Left lobe of liver (tissue), 2 donors: ENCODE measurements around the gene DMXL1. TPM values are rescaled to one million over a fixed set of nuclear protein-coding genes. Genes with fewer than 3 reads are reported as not detected.

Source experiments
- ATAC-seq: fragments of 200-7000 bp; cut with Tn5 transposase; one replicate; pipeline ENCODE4 v1.9.1; 2020; ENCODE audit warnings: mild to moderate bottlenecking, moderate library complexity
- DNase-seq: peaks from one replicate; pipeline ENCODE4 v3.0.0-alpha.2; 2020; ENCODE audit warnings: low spot score
- total RNA-seq: library from RNA; stranded (reverse); gene quantifications from one replicate; pipeline ENCODE4 v1.2.1, GENCODE V29; 2021
- donor health status: DM: no; HTN: no; CAD: no; lungs with moderate emphysema.
- donor health status: DM: no; HTN: yes; CAD: no.

The DMXL1 gene
- total RNA-seq, 1 donor from 2014 or later: 21.5 TPM

DNA sequence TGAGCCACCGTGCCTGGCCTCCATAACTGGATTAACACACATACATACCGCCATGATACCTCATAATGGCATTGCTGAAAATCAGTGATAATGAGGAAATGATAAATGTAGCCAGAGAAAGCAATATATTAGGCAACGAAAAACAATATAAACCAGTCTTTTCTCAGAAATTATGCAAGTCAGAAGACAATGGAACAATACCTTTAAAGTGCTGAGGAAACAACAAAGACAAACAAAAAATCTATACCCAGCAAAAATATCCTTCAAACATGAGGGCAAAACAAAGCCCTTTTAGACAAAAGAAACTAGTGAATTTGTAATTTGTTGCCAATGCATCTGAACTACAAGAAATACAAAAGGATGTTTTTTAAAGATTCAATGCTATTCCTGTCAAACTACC, 186.7 kb downstream of the DMXL1 start:
- no peak for DNase-seq
- ATAC-seq: no peak

DNA sequence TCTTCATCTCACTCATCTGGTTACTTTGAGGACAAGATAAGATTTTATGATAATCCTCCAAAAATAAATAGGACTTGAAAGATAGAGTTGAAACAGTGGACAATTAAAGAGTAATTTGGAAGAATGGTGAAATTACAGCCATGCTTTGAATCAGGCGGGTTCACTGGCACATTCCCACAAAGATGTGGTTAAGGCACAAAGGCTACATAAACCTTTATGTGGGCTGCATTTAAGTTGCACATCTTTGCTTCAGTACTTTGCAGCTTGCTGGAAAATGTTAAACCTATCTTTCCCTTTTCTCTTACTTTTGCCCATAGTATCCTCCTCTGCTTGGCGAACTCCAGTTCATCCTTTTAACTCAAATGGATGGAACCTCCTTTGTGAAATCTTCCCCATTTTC, 192.8 kb downstream of the DMXL1 start:
- DNase-seq: no peak
- ATAC-seq: no peak

DNA sequence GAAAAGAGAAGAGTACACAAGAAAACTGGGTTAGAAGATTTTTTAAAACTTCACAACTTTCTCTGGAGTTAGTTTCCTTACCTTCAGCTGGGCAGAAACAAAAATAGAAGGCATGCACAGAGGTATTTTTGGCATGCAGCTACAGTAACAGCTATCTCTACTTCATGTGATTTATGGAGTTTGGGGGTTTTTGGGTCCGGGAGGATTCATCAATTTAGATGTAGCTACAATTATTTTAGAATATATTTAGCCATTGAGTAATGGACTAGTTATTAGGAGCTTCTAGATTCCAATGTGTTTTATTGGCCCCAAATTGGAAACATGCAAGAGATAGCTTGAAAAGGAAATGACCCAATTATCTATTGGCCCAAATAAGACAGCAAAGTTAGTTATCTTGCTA, 193.3 kb downstream of the DMXL1 start:
- DNase-seq: no peak
- no peak for ATAC-seq

DNA sequence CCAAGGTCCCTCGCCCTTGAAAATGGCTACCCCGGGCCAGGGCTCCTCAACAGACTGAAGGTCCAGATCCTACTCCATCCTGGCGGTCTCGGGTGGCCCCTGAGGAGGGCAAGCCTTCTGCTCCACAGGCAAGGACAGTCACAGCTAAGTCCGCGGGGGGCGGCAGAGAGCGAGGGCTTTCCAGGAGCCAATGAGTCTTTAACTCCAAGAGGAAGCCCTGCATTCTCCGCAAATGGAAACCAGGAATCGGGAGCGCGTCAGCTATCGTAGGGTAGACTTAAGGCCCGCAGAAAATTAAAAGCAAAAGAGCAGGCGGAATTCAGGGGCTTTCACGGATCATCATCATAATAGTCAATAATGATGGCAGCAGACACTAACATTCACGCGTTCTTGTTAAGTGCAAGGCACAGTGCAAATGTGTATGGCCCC, 197.1 kb downstream of the DMXL1 start:
- DNase-seq: peak; percentile 79
- peak; percentile 77 for ATAC-seq

DNA sequence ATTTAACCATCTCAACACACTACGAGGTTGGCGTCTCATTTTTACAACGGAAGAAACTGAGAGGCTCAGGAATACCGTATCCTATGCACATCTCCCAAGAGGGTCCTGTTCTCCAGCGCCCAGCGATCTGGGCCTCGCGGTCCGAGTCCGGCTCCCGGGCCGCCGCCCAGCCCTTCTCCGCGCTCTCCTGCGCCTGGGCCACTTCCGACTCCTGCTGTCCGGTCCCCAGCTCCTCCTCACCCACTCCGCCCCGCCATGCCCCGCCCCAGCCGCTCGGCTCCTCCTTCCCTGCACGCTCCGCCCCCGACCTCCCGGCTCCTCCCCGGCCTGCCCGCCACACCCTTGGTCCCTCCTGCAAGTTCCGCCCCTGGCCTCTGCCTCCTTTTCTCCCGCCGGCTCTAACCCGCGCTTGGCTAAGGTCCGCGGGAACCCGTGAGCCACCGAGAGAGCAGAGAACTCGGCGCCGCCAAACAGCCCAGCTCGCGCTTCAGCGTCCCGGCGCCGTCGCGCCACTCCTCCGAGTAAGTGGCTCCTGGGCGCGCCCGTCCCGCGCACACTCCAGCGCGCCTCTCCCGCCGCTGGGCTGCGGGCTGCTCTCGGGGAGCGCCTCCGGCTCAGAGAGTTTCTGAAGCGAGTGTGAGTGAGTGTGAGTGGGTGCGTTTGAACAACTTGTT, 197.6 kb downstream of the DMXL1 start:
- peak; percentile 97 for ATAC-seq
- DNase-seq: peak; percentile 99

DNA sequence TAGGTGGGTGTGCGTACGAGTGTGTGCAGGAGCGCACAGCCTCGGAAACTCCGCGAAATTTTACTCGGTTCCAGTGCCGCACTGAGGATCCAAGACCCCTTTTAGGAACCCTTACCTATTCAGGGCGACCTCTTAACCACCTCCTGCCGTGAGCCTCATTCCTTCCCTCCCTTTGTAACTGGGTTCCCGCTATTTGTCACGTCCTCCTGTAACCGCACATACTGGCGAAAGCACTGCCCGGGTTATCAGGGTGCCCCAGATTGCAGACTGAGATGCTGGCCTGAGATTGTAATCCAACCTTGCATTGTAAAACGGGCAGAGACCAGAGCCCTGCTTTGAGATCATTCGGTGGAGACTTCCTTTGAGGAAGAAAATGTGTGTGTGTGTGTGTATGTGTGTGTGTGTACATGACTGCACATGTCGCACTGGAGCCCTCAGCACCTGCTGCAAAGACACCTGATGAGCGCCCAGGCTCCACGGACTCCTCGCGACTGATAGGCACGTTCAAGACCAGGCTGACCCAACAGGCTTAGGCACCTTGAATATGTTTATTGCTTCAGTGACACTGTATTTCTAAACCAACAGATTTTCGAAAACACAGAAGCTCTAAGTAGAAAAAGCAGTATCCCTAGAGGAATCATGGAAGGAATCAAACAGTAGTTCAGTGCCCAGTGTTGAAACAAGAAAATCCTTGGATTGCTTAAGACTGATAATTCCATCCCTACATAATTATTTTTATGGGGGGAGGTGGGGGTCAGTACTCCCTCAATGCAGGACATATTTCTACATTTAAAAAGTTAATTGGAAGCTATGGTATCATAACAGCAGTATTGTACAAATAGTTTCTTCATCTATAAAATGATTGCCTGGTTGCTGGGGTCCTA, 198.4 kb downstream of the DMXL1 start:
- DNase-seq: no peak
- ATAC-seq: peak; percentile 11

DNA sequence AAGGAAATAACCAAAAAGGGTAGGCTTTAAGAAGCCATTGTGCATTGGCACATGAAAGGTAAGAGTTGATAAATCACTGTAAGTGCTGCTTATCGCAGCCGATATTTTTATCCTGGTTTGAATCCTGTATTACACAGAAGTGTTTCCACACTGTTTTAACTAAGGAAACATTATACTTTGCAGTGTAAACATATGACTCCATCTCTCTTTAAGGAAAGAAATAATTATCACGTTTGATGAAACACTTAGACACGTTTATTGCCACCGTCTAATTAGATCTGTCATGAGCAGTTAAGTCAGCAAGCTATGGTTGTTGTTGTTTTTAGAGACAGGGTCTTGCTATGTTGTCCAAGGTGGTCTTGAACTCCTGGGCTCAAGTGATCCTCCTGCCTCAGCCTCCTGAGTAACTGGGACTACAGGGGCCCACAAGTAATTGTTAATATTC, 199.3 kb downstream of the DMXL1 start:
- no peak for ATAC-seq
- no peak for DNase-seq

DNA sequence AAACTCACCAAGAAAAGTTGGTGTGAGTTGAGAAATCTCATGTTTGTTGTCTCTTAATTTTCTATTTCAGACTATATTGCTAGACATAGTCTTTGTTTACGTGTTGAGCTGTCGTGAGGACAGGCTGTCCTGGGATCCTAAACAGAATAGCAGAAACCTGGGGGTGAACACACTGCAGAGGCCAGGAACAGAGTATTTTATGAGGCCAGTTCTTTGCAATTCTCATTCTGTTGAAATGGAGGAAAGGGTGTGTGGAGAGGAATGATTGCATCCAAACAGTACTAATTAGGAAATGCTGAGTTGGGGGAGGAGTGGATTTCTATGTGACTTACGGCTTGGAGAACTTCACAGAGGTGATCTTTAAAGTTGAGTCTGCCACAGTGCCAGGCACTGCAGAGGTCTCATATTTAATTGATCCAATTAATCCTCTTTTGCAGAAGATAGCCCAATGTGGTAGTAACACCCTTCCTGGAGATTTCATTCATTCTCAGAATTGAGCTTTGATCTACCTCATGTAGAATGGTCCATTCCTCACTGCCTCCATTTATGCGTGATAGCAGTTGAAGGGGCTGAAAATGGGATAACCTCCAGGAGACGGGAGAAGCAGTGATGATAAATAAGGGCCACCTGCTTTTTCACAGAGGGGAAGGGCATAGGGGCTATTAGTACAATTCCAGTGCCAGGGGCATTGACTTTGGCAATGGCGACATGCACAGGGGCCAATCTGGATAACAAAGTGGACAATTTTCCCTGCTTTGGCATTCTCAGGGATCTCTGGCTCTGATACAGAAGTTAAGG, 200.3 kb downstream of the DMXL1 start:
- DNase-seq (no peak), ATAC-seq (no peak)

DNA sequence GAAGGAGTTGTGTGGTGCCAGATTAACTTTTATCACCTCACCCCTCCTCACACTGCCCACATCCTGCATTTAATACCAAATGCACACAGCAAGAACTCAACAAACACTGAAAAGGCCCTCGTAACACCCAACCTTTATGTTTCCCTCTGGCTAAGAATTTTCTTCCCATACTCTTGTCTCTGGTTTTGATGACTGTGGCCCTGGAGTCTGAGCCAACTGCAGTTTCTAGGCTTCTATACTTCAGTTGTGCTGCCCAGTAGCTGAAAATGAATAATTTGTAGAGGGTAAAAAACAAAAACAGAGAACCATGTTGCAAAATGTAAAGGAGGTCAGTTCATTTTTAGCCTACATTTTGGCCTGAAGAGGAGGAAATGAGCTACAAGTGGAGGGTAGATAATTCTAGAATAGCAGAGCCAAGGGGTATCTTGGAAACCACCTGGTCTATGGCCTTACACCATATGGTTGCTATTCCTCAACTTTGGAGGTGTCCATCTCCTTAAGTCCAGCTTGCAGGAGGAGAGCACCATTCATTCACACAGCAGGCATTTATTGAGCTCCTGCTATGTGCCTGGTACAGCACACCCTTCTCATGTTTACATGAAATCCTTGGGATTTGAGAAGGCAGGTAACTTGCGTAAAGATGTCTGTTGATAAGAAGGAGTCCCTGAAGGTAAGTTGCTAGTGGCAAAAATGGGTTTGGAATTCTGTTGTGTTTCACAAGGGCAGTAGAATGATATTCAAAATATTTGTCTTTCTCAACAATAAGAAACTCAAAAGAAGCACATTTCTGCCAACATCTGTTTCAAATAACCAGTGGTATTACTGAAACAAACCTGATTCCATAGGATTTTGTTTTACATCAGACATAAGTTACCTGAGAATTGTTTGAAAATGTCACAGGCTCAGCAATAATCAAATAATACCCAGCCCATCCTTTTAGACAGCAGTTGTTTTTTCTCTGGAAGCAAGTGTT, 201.2 kb downstream of the DMXL1 start:
- no peak for ATAC-seq

DNA sequence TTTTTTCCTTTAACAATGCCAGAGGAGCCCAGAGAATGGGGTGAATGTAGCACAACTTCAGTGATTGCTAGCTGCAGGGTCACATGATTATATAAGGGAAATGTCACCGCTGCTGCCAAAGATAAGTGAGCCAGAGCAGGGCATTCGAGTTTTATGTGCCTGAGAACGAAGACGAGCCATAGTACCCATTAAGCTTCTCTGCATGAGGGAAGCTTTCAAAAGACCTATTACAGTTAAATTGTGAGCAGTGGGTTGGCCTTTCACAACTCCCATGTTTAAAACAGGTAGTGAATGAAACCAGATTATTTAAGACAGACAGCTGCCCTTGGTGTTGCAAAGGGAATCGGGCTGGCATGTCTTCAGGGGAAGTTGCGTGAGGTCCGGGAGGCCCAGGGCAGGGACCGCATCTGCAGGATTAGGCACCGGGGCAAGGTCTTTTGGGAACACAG, 202.5 kb downstream of the DMXL1 start:
- no peak for ATAC-seq
- no peak for DNase-seq

More for the DNA sequence above, 201.2 kb downstream of the DMXL1 start:
- DNase-seq: no peak

DNA sequence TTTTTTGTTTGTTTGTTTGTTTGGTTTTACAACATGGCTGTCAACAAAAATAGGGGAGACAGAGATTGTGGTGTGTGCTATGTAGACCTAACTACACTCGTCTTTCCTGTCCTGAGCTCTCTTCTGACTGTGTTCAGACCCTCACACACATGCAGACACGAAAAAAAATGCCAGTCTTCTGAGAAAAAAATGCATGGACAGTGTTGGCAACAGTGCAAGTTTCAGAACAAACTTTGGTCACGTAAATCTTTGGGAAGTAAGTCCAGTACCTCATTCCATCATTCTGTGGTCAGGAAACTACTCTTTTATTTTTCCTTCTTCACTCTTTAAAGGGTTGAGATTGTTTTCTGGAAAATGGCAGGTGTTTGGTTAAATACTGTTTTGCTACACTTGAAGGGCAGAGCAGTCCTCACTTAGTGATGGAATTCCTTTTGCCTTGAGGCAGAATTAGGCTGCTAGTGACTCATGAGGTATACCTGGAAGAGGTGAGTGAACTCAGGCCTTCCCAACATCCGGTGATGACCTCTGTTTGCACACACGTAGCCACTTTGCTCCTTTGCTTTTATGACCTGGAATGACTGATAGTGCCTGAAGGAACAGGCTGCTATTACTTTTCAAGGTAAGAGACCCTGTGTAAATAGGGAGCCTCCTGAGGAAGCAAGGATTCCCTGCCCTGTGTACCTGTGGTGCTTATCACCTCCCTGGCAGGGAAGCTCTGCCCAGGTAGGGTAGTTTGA, 203.3 kb downstream of the DMXL1 start:
- DNase-seq (no peak), ATAC-seq (no peak)

DNA sequence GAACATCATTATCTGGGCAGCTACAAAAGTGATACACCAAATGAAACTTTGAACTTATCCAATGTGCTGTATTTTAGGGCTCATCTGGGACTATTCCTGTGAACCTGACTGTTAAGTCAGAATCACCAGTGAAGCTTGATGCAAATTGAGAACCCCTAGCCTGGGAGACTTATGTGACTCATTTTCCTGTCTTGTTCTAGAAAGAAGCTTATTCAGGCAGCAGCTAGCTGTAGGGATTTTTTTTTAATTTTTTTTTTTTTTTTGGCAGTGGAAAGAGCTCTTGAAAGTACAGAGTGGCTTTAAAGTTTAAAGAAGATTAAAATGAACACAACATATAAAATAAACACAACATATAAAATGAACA, 203.9 kb downstream of the DMXL1 start:
- no peak for ATAC-seq
- no peak for DNase-seq

DNA sequence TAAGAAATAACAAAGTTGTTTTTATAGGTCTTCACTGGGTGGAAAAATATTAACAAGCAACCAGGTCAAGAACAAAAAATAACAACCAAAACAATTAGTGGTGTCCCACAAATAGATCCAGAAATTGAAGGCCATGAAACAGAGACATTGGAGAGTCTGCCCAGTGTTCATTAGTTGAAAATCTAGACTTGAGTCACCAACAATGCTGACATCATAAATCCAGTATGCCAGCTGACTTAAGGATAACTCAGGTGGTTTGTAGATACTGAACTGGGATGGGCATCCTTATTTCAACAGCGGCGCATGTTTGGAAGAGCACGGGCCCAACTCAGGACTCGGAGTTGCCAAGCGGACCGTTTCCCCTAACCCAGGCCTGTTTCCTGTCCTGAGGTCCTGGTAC, 204.3 kb downstream of the DMXL1 start:
- ATAC-seq: no peak
- DNase-seq: no peak

DNA sequence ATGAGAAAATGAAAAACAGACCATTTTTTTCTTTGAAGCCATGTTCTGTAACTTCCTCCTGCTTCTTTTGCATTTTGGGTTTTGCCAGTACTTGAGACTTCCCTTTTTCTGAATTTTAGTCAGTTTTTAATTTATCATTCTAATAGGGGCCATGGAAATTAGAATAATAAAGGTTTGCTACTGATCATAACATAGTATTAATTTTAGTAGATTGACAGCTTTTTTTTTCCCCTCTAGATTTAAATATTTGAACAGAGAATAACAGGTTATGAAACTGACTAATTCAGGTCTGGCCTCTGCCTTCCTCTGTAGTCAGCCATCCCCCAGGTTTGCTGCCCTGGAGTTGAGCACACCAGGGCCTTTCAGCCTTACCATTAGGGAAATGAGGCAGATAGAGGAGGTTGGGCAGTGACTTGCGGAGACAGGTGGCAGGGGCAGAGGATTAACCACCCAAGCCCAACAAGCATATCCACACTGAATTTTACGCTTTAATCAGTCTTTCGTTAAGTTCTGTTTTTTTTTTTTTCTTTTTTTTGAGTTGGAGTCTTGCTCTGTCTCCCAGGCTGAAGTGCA, 204.8 kb downstream of the DMXL1 start:
- DNase-seq (no peak), ATAC-seq (no peak)

DNA sequence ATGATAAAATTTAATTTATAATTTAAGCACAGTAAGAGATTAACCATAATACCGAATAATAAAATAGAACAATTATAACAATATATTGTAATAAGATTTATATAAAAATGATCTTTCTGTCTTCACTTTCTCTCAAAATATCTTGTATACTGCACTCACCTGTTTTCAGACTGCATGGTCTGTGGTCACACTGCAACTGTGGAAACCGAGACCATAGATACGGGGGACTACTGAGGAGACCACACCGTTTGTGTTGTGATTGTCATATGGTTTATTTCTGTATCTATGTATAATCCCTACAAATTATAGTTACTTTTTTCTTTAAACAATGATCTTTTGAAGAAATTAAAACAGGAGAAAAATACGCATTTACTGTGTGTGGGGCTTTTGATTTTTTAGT, 206.1 kb downstream of the DMXL1 start:
- DNase-seq (no peak), ATAC-seq (no peak)

DNA sequence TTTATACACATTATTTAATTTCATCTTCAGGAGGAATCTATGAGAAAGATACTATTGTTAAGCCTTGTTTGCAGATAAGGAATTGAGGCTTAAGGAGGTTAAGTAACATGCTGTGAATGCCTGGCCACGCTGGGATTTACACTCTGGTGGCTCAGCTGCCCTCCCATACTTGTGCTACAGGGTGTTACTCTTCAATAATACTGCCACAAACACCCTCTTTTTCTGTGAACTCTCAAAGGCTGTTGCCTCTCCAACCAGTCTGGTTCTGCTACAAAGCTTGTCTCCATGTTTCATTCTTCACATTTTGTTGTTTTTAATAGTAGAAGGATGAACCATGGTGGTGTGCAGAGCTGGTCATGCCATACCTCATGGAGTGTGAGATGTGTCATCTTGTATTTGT, 208.2 kb downstream of the DMXL1 start:
- ATAC-seq: no peak
- no peak for DNase-seq

DNA sequence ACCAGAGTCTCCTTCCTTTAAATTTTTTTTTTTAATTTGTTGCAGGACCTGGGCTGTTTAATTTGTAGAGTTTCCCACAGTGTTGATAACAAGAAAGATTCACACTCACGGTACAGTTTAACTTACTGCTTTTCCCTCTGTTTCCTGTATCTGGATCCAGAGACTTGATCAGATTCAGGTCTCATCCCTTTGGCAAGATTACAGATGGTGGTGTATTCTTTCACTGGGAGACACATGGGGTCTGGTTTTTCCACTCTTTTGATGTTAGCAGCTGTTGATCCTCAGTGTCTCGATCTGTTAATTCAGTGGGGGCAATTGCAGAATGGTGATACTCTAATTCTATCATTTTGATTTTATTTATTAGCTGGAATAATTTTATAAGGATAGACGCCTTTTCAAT, 209.5 kb downstream of the DMXL1 start:
- ATAC-seq: no peak
- DNase-seq: no peak

DNA sequence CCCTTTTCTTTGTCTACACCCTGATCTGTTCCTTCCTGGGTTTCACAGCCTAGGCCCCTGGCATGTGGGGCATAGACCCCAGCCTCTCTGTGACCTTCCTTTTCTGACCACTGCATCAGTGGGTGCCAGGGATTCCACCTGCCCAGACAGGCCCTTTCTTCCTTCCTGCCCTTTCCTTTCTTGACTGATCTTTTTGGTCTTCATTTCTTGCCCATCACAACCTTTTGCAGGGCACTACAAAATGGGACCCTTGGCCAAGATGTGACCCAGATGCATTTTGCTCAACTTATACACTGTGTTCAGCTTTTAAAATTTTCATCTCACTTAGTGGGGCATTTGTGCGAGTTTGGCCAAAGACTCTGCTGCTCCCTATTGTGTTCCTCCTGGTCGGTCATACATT, 211.7 kb downstream of the DMXL1 start:
- ATAC-seq (no peak), DNase-seq (no peak)

DNA sequence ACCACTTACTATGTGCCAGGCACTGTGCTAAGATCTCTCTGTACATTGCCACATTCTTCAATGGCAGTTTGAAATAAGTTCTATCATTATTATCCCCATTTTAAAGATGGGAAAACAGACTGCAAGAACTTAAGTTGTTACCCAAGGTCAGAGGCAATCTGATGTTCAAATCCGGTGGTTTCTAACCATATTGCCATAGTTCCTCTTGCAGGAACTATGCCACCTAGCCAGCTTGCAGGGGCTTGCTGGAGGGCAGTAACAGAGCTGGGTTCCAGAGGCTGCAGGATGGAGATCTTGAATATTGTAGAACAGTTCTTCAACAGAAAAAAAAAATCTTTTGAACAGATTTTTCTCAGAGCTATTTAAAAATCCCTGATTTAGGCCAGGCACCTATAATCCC, 213.1 kb downstream of the DMXL1 start:
- no peak for ATAC-seq
- no peak for DNase-seq
